Esophagus (tissue), 2 donors: ENCODE results near the gene BHLHE23. TPM values are rescaled to one million over a fixed set of nuclear protein-coding genes. Genes with fewer than 3 reads are reported as not detected.

Experiments
- H3K27ac ChIP-seq, 2 donors: one replicate each; pipeline ENCODE4 v1.5.1; 2013; ENCODE audit warnings: low read depth in 2 of 2, mild to moderate bottlenecking in 2 of 2, inconsistent platforms in 1 of 2, low read length in 1 of 2, moderate library complexity in 1 of 2
- H3K27me3 ChIP-seq, 2 donors: one replicate each; pipeline ENCODE4 v1.6.1; 2013; ENCODE audit warnings: low read length in 2 of 2, control low read depth in 1 of 2, mild to moderate bottlenecking in 1 of 2; ENCODE audit not compliant: insufficient read depth in 2 of 2, control insufficient read depth in 1 of 2
- H3K36me3 ChIP-seq, 2 donors: one replicate each; pipeline ENCODE4 v1.6.1; 2013; ENCODE audit warnings: low read length in 1 of 2; ENCODE audit not compliant: control insufficient read depth in 2 of 2, insufficient read depth in 2 of 2
- H3K4me1 ChIP-seq, 2 donors: one replicate each; pipeline ENCODE4 v1.6.1; 2013; ENCODE audit warnings: low read length in 1 of 2; ENCODE audit not compliant: control insufficient read depth in 2 of 2, insufficient read depth in 2 of 2
- H3K4me3 ChIP-seq, 2 donors: one replicate each; pipeline ENCODE4 v1.5.1; 2013; ENCODE audit warnings: low read length in 2 of 2, mild to moderate bottlenecking in 2 of 2, low read depth in 1 of 2, moderate library complexity in 1 of 2
- H3K9me3 ChIP-seq, 2 donors: one replicate each; pipeline ENCODE4 v1.6.1; 2013; ENCODE audit warnings: mild to moderate bottlenecking in 2 of 2, low read depth in 1 of 2, low read length in 1 of 2, moderate library complexity in 1 of 2; ENCODE audit not compliant: control insufficient read depth in 2 of 2, insufficient read depth in 1 of 2
- WGBS, 2 donors: extraction: QIAGEN DNeasy Blood & Tissue Kit; methylation state at CpG; one replicate each; pipeline ENCODE4 v1.1.7; 2013; 5-methylcytosine and 5-hydroxymethylcytosine counted together
- polyA plus RNA-seq, 2 donors: library from polyadenylated mRNA; stranded (reverse); fragments of 200-250 nt; gene quantifications; one replicate each; pipeline ENCODE4 v1.2.3, GENCODE V29; 2013
- donor health status: healthy with polysubstance abuse.
- donor health status: Bipolar disorder and iron deficiency.

The BHLHE23 gene
- polyA plus RNA-seq, 2 donors: not detected

DNA sequence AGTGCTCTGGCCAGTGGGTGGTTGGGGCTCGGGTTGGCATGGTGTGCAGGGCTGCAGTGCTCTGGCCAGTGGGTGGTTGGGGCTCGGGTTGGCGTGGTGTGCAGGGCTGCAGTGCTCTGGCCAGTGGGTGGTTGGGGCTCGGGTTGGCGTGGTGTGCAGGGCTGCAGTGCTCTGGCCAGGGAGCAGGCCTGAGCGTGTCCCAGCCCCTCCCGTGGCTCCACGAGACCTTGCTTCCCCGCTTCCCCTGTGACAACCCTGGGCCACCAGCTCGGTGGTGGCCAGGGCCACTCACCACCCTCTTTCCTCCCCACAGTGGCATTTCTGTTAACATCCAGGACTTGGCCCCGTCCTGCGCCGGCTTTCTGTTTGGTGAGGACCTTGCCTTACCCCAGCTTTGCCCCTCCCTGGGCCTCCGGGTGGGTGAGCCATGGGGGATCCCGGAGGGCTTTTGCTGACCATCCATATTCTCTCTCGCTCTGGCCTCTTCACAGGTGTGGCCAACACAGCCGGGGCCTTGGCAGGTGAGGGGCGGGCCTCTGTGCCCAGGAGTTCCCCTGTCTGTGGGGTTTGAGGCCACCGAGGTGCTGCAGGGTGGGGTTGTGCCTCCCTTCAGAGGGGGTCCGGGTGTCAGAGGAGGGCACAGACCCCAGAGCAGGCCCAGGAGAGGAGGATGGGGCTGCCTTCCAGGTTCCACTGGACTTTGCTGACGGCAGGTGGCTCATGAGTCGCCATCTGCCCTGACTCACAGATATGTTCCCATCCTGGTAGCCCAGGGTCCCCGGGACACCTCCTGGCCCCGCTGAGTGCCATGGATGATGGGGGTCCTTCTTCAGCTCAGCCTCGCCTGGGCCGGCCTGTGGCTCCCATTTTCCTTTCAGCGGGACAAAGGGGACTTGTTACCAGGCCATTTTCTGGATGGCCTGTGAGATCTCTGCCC is 40.3 kb downstream of the BHLHE23 start:
- peaks cover 0 to 3% of the 10 kb centered on the region in 2 donors for H3K9me3 ChIP-seq
- H3K27ac ChIP-seq: no peak overlapping the region
- no peak overlapping the region for H3K4me3 ChIP-seq
- WGBS, 2 donors: 91 to 92% methylated on average over 24 to 26 of the region's 27 CpGs
- H3K27me3 ChIP-seq: no peaks in the 10 kb centered on the region
- no peaks in the 10 kb centered on the region for H3K36me3 ChIP-seq
- no peaks in the 10 kb centered on the region for H3K4me1 ChIP-seq

GRCh38 chr20:62965363-62965771 is 41.4 kb downstream of the BHLHE23 start:
- no peaks in the 10 kb centered on the region for H3K9me3 ChIP-seq
- no peak overlapping the region for H3K27ac ChIP-seq
- no peaks in the 10 kb centered on the region for H3K4me1 ChIP-seq
- H3K27me3 ChIP-seq: no peaks in the 10 kb centered on the region
- 82 to 88% methylated on average over 18 to 19 of the region's 19 CpGs for WGBS, 2 donors
- no peak overlapping the region for H3K4me3 ChIP-seq
- H3K36me3 ChIP-seq: no peaks in the 10 kb centered on the region

- Histone ChIP-seq H3K4me3 (no peak overlapping the region), H3K27ac (no peak overlapping the region), H3K27me3 (no peaks in the 10 kb centered on the region), H3K36me3 (no peaks in the 10 kb centered on the region), H3K9me3 (no peaks in the 10 kb centered on the region), H3K4me1 (no peaks in the 10 kb centered on the region)
- WGBS, 2 donors: 47 to 71% methylated on average over 20 of the region's 20 CpGs
Measured at GRCh38 chr20:62964700-62965099, 42.1 kb downstream of the BHLHE23 start.

DNA sequence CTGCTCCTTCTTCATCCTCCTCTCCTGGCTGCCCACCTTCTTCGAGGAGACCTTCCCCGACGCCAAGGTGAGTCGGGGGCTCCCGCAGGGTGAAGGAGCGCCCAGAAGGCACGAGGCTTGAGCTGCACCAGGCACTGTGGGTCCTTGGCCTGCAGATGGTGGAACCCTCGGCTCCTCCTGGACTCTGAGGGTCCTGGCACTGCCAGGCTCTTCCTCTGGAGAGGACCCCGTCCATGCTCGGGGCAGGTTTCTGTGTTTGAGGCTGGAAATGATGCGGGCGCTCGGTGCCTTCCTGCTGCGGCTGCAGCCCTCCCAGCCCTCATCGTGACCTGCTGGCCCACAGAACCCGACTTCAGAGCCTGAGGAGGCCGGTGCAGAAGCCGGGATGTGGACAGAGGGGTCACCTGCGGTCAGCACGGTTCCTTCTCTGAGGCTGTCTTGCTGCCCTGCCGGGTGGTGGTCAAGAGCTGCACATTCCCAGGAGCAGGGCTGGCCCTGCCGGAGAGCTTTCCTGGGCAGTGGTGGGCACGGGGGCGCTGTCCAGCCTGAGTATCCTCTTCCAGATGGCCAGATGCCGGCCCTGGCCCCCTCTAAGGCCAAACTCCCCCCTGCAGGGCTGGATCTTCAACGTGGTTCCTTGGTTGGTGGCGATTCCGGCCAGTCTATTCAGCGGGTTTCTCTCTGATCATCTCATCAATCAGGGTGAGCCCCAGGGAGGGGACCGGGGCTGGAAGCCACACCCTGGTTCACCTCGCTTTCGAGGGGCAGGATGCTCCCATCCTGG is 43.0 kb downstream of the BHLHE23 start:
- Histone ChIP-seq H3K27ac (no peak overlapping the region), H3K9me3 (no peaks in the 10 kb centered on the region), H3K27me3 (no peaks in the 10 kb centered on the region), H3K36me3 (no peaks in the 10 kb centered on the region), H3K4me1 (no peaks in the 10 kb centered on the region), H3K4me3 (no peak overlapping the region)
- WGBS, 2 donors: 84 to 86% methylated on average over 29 to 32 of the region's 32 CpGs

DNA sequence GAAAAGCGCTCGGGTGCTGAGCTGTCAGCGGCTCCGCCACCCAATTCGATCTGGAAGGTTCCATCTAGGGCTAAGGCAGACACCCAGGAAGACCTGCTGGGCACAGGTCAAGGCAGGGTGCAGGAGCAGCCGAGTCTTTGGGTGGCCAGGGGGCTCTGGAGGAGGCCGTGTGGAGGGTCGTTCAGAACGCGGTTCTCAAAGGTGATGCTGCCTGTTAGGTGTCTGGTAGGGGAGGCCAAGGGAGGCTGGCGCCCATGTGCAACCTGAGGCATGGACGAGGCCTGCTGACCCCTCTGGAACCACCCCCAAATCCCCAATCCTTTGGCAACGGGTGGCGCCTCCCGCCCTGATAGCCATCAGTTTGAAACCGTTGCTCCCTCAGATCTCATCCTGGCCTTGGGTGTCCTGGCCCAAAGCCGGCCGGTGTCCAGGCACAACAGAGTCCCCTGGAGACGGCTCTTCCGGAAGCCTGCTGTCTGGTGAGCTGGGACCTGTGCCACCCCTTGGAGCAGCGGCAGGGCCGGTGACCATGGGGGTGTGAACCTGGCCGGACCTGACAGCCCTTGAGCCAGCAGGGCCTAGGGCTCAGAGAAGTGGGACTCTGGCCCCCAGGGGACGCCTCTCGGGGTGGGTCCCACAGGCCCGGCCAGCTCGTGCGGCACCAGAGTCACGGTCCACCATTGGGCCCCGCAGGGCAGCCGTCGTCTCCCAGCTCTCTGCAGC is 43.7 kb downstream of the BHLHE23 start:
- no peak overlapping the region for H3K4me3 ChIP-seq
- no peaks in the 10 kb centered on the region for H3K4me1 ChIP-seq
- H3K36me3 ChIP-seq: no peaks in the 10 kb centered on the region
- H3K27ac ChIP-seq: no peak overlapping the region
- WGBS, 2 donors: 87 to 90% methylated on average over 32 of the region's 32 CpGs
- no peaks in the 10 kb centered on the region for H3K27me3 ChIP-seq
- no peaks in the 10 kb centered on the region for H3K9me3 ChIP-seq

DNA sequence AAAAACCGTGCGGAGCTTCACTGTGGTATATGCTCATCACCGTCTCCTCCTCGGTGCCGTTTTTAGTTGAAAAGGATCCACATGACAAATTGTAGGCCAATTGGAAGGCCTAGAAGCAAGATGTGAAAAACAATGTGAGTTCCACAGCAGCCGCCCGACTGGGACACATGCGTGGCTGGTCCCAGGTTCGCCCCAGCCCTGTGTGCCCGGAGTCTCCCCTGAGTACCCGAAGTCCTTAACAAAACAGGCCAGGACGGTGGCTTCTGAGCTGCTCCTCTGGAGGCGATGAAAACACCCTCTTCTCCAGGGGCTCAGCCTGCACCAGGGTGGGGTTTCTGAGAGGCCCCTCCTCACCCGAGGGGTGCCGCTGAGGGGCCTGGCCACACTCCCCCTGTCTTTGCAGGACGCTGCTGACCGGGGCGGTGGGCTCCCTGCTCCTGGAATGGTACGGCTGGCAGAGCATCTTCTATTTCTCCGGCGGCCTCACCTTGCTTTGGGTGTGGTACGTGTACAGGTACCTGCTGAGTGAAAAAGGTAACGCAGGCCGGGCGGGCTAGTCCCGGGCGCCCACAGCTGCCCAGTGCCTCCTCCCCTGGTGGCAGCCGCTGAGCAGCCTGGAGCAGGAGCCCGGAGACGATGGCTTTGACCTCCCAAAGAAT is 44.4 kb downstream of the BHLHE23 start:
- 94 to 95% methylated on average over 30 of the region's 30 CpGs for WGBS, 2 donors
- H3K4me1 ChIP-seq: no peaks in the 10 kb centered on the region
- no peaks in the 10 kb centered on the region for H3K27me3 ChIP-seq
- H3K4me3 ChIP-seq: no peak overlapping the region
- no peak overlapping the region for H3K27ac ChIP-seq
- no peaks in the 10 kb centered on the region for H3K36me3 ChIP-seq
- H3K9me3 ChIP-seq: no peaks in the 10 kb centered on the region

- no peaks in the 10 kb centered on the region for H3K9me3 ChIP-seq
- H3K27me3 ChIP-seq: no peaks in the 10 kb centered on the region
- peaks cover 0 to 2% of the 10 kb centered on the region in 2 donors for H3K36me3 ChIP-seq
- no peak overlapping the region for H3K4me3 ChIP-seq
- WGBS, 2 donors: 91 to 92% methylated on average over 8 of the region's 8 CpGs
- no peaks in the 10 kb centered on the region for H3K4me1 ChIP-seq
- no peak overlapping the region for H3K27ac ChIP-seq
Measured at GRCh38 chr20:62961799-62962198, 45.0 kb downstream of the BHLHE23 start.

- WGBS, 2 donors: 77 to 83% methylated on average over 18 to 19 of the region's 19 CpGs
- no peaks in the 10 kb centered on the region for H3K27me3 ChIP-seq
- no peak overlapping the region for H3K4me3 ChIP-seq
- H3K27ac ChIP-seq: no peak overlapping the region
- no peaks in the 10 kb centered on the region for H3K9me3 ChIP-seq
- H3K36me3 ChIP-seq: peaks cover 0 to 2% of the 10 kb centered on the region in 2 donors
- no peaks in the 10 kb centered on the region for H3K4me1 ChIP-seq
Measured at GRCh38 chr20:62961310-62961783, 45.4 kb downstream of the BHLHE23 start.
